Erythroblast (primary cell): ENCODE measurements around the gene NKD2.

ENCODE experiments used
- GATA1 ChIP-seq: IDR thresholded peaks from 2 replicates; pipeline ENCODE4 v1.6.1; 2011; ENCODE audit warnings: low read depth, mild to moderate bottlenecking, control low read depth, low read length, moderate library complexity
- POLR2A ChIP-seq: IDR thresholded peaks from 2 replicates; pipeline ENCODE4 v1.6.1; 2011; ENCODE audit warnings: mild to moderate bottlenecking, low read length

DNA sequence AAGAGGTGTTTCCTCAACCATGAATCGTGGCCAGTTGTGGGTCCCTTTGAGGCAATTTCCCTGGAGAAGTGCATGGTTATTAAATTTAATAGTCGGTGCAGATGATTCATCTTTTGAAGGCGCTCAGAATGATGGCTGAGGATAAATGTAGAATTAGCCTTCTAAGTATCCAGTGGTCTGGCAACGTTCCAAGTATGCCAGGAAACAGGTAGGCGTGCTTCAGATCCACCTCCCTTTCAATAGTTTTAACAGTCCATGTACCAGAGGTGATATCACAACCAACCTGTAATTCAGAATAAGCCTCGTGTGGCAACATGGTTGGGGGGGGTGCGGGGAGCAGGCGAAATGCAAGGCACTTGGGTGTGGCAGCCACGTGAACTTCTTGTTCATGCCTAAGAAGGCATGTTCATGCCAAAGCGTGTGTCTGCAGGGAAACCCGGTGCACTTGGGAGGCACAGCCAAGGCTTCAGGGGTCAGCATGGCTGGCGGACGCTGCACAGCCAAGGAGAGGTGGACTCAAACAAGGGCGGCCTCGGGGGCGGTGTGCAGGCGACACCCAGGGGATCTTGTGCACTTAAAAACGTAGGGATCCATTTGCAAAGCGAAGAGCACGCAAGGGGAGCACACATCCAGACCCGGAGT lies 5.2 kb upstream of the NKD2 start:
- TF ChIP-seq POLR2A (no peak), GATA1 (no peak)
